K562 (cell line): Measurements from ENCODE around the gene GOLIM4. TPM values are rescaled to one million over a fixed set of nuclear protein-coding genes. Genes with fewer than 3 reads are reported as not detected.

Experiments
- ATAC-seq: fragments of 200-7000 bp; cut with Tn5 transposase; 3 replicates; pipeline ENCODE4 v1.9.1; 2020; ENCODE audit warnings: moderate library complexity
- BruUV-seq: library from RNA; stranded (reverse); fragments of 400-500 nt; replicated peaks from 2 replicates; lab custom pipeline; 2021; lab: Mats Ljungman, UMichigan
- CTCF ChIA-PET: fragments of 300-600 bp; formaldehyde crosslinking; extraction: SDS; loops from one replicate; lab custom pipeline; 2021; ENCODE audit warnings: low intra/inter-chr PET ratio; lab: Yijun Ruan, JAX
- POLR2A ChIA-PET: fragments of 300-600, 350-650 bp; sonication (Branson Sonifier 250); formaldehyde crosslinking; extraction: SDS; loops from one replicate; lab custom pipeline; 2021; ENCODE audit warnings: antibody characterized with exemption, inconsistent platforms; lab: Yijun Ruan, JAX
- DNase-seq, 4 experiments: peaks; one replicate each; pipeline versions ENCODE4 v3.0.0 to v3.0.0-alpha.2; 2011 to 2018; ENCODE audit warnings: low spot score in 3 of 4, mixed read lengths in 3 of 4; ENCODE audit errors: extremely low read depth in 1 of 4
- FAIRE-seq: peaks from 2 replicates; lab custom pipeline; 2011; peaks lifted over from hg19 to GRCh38; lab: Jason Lieb, UNC
- H2AFZ ChIP-seq: 2 replicates; pipeline ENCODE4 v1.6.0; 2011; ENCODE audit warnings: low read depth, low read length, control low read depth, inconsistent platforms
- H3K27ac ChIP-seq: fragments of 200-600 bp; 3 replicates; pipeline ENCODE4 v1.8.0; 2011; ENCODE audit warnings: low read depth, mild to moderate bottlenecking, control low read depth, inconsistent platforms, low read length, moderate library complexity, mixed read lengths; ENCODE audit errors: extremely low read depth
- H3K27me3 ChIP-seq, 2 experiments: fragments of 300-600 bp in 1 of 2; 2 replicates in 1 of 2; 3 replicates in 1 of 2; pipeline versions ENCODE4 v1.6.0 to v1.8.0; 2011; ENCODE audit warnings: inconsistent platforms in 2 of 2, low read length in 2 of 2, mild to moderate bottlenecking in 1 of 2, mixed read lengths in 1 of 2, moderate library complexity in 1 of 2; ENCODE audit not compliant: control insufficient read depth in 2 of 2, insufficient read depth in 2 of 2
- H3K36me3 ChIP-seq: fragments of 300-600 bp; 3 replicates; pipeline ENCODE4 v1.8.0; 2011; ENCODE audit warnings: mild to moderate bottlenecking, low read length, inconsistent platforms; ENCODE audit not compliant: control insufficient read depth, insufficient read depth
- H3K4me1 ChIP-seq, 2 experiments: fragments of 200-600 bp in 1 of 2; replicated peaks in 1 of 2; 2 replicates in 1 of 2; 3 replicates in 1 of 2; pipeline versions ENCODE4 v1.5.1 to v1.8.0; 2011; ENCODE audit warnings: inconsistent platforms in 2 of 2, low read length in 2 of 2, mild to moderate bottlenecking in 1 of 2, mixed read lengths in 1 of 2, moderate library complexity in 1 of 2; ENCODE audit not compliant: control insufficient read depth in 2 of 2, insufficient read depth in 2 of 2
- H3K4me2 ChIP-seq: 2 replicates; pipeline ENCODE4 v1.6.1; 2011; ENCODE audit warnings: low read length, control low read depth, inconsistent platforms, mixed read lengths; ENCODE audit not compliant: insufficient read depth
- H3K4me3 ChIP-seq: fragments of 200-600 bp; sonication (generic), shearing (Covaris generic); 2 replicates; pipeline ENCODE4 v1.5.1; 2016; ENCODE audit warnings: control low read depth, inconsistent platforms
- H3K79me2 ChIP-seq: fragments of 200-600 bp; 3 replicates; pipeline ENCODE4 v1.8.0; 2011; ENCODE audit warnings: low read length, inconsistent platforms; ENCODE audit not compliant: control insufficient read depth, insufficient read depth
- H3K9ac ChIP-seq, 2 experiments: 2 replicates each; pipeline versions ENCODE4 v1.6.0 to v1.6.1; 2011; ENCODE audit warnings: low read depth in 2 of 2, low read length in 2 of 2, control low read depth in 1 of 2, inconsistent platforms in 1 of 2, mild to moderate bottlenecking in 1 of 2, mixed read lengths in 1 of 2; ENCODE audit not compliant: insufficient read depth in 1 of 2
- H3K9me1 ChIP-seq: one replicate; pipeline ENCODE4 v1.6.0; 2011; ENCODE audit warnings: inconsistent platforms, mild to moderate bottlenecking, low read length, moderate library complexity; ENCODE audit not compliant: control insufficient read depth, insufficient read depth
- H3K9me3 ChIP-seq: replicated peaks from 2 replicates; pipeline ENCODE4 v1.5.1; 2011; ENCODE audit warnings: low read depth, low read length, inconsistent platforms; ENCODE audit not compliant: control insufficient read depth, insufficient read depth
- H4K20me1 ChIP-seq: replicated peaks from 2 replicates; pipeline ENCODE4 v1.6.1; 2011; ENCODE audit warnings: low read length, inconsistent platforms, mixed read lengths; ENCODE audit not compliant: control insufficient read depth, insufficient read depth
- FOXK1 ChIP-seq: sonication (generic); formaldehyde crosslinking; IDR thresholded peaks from 2 replicates; pipeline ENCODE4 v1.8.0; 2022; ENCODE audit warnings: missing genetic modification reagents, mild to moderate bottlenecking, borderline replicate concordance
- RBM39 ChIP-seq: fragments of 200-400 bp; formaldehyde crosslinking; optimal IDR thresholded peaks from 2 replicates; pipeline ENCODE3; 2018; ENCODE audit warnings: low read depth, low read length
- SUPT5H ChIP-seq: fragments of 450-650 bp; IDR thresholded peaks from 2 replicates; pipeline ENCODE4 v1.6.1; 2016
- ZNF212 ChIP-seq: fragments of 450-650 bp; formaldehyde crosslinking; IDR thresholded peaks from 2 replicates; pipeline ENCODE4 v1.4.0; 2020; ENCODE audit warnings: mild to moderate bottlenecking
- ZNF239 ChIP-seq: fragments of 250-450 bp; sonication (Bioruptor Pico); IDR thresholded peaks from 2 replicates; pipeline ENCODE4 v1.4.0; 2020; ENCODE audit warnings: mild to moderate bottlenecking
- ZNF695 ChIP-seq: fragments of 450-650 bp; formaldehyde crosslinking; IDR thresholded peaks from 2 replicates; pipeline ENCODE4 v1.4.0; 2020; ENCODE audit warnings: mild to moderate bottlenecking, moderate library complexity
- ZNF717 ChIP-seq: fragments of 250-450 bp; sonication (Bioruptor Pico); IDR thresholded peaks from 2 replicates; pipeline ENCODE4 v1.5.0; 2021
- WGBS: fragments of 100-300 bp; shearing (Covaris generic); methylation state at CpG from one replicate; pipeline ENCODE4 v1.1.6; 2016; ENCODE audit warnings: low coverage, mixed read lengths; ENCODE audit not compliant: insufficient coverage; ENCODE audit errors: missing lambda C conversion rate; 5-methylcytosine and 5-hydroxymethylcytosine counted together
- in situ Hi-C: fragments of 300-500 bp; cut with MboI; formaldehyde crosslinking; loops from 4 replicates; pipeline ENCODE4 v1.15.0; 2018; ENCODE audit warnings: inconsistent platforms, mixed read lengths
- intact Hi-C: fragments of 100-400 bp; cut with micrococcal nuclease; formaldehyde crosslinking; loops from 2 replicates; pipeline ENCODE4 v1.14.2; 2022
- polyA plus RNA-seq, 8 experiments: library from polyadenylated mRNA; depleted of rRNA in 4 of 8; stranded (reverse) in 5 of 8; unstranded in 3 of 8; fragments of >200 nt; fragmentation: Nextera tagmentation in 2 of 8; fragmentation: Illumina TruSeq in 1 of 8; extraction: Ambion mirVana in 2 of 8; extraction: Trizol in 1 of 8; gene quantifications; 2 replicates each; pipeline versions ENCODE4 v1.2.1 to v1.2.3, GENCODE V29; 2011 to 2014; ENCODE audit warnings: inconsistent platforms in 1 of 8, missing spikeins in 1 of 8
- total RNA-seq, 7 experiments: library from RNA; depleted of rRNA in 6 of 7; stranded (reverse); fragments of >200 nt in 6 of 7; fragmentation: Illumina TruSeq in 2 of 7; extraction: Trizol in 2 of 7; gene quantifications; 2 replicates each; pipeline versions ENCODE4 v1.2.1 to v1.2.3, GENCODE V29; 2011 to 2021; ENCODE audit warnings: low replicate concordance in 1 of 7
- TF ChIP-seq, protein P1 (sequence below), 2 experiments: fragments of 450-650 bp in 1 of 2; sonication (generic) in 1 of 2; formaldehyde crosslinking; conservative IDR thresholded peaks; 2 replicates each; pipeline versions ENCODE4 v1.4.0 to v1.8.1; 2020 to 2022; ENCODE audit warnings: mild to moderate bottlenecking in 1 of 2, missing genetic modification reagents in 1 of 2
- TF ChIP-seq, protein P2 (sequence below): fragments of 450-650 bp; IDR thresholded peaks from 2 replicates; pipeline ENCODE4 v1.6.1; 2016; ENCODE audit warnings: missing biosample characterization, missing genetic modification characterization

The GOLIM4 gene
- total and polyA plus RNA-seq, 9 of the 15 experiments (the other 6 are each of a cell fraction or from before 2014, with no cell fraction given), result 9.3 to 39.4 (median 31.0) TPM

- H3K4me3 ChIP-seq, result no peak overlapping the region
- BruUV-seq, result no TSS peak
- no peak overlapping the region for H3K9ac ChIP-seq
- DNase-seq (no peak), FAIRE-seq (no peak)
- intact Hi-C loops (no loop called here), in situ Hi-C loops (no loop called here)
- H3K27me3 ChIP-seq, result no peaks in the 10 kb centered on the region; a peak in 1 of 5 replicates
- CTCF ChIA-PET, result no interaction called here
- no peaks in the 10 kb centered on the region; the same call in none of the 2 replicates for H3K9me3 ChIP-seq
- TF ChIP-seq SUPT5H (no peak), FOXK1 (no peak), ZNF717 (CRISPR knock-in tag) (no peak), ZNF212 (CRISPR knock-in tag) (no peak), ZNF695 (CRISPR knock-in tag) (no peak), RBM39 (no peak), ZNF239 (CRISPR knock-in tag) (no peak)
- TF ChIP-seq, protein P1, sequence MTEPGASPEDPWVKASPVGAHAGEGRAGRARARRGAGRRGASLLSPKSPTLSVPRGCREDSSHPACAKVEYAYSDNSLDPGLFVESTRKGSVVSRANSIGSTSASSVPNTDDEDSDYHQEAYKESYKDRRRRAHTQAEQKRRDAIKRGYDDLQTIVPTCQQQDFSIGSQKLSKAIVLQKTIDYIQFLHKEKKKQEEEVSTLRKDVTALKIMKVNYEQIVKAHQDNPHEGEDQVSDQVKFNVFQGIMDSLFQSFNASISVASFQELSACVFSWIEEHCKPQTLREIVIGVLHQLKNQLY (CRISPR knock-in tag; conservative IDR thresholded peaks at IDR 0.05), result no peak
- TF ChIP-seq, protein P2, sequence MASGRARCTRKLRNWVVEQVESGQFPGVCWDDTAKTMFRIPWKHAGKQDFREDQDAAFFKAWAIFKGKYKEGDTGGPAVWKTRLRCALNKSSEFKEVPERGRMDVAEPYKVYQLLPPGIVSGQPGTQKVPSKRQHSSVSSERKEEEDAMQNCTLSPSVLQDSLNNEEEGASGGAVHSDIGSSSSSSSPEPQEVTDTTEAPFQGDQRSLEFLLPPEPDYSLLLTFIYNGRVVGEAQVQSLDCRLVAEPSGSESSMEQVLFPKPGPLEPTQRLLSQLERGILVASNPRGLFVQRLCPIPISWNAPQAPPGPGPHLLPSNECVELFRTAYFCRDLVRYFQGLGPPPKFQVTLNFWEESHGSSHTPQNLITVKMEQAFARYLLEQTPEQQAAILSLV (tag), result no peak
- TF ChIP-seq, all 486 proteins: peak for 0
- Histone ChIP-seq H2AFZ (no peak overlapping the region), H3K4me2 (no peak overlapping the region), H3K36me3 (peaks cover 8% of the 10 kb centered on the region), H3K79me2 (peaks cover 70% of the 10 kb centered on the region), H3K4me1 (peaks cover 0 to 3% of the 10 kb centered on the region in 2 experiments; a peak in 1 of 5 replicates), H4K20me1 (no peaks in the 10 kb centered on the region), H3K27ac (no peak overlapping the region), H3K9me1 (no peaks in the 10 kb centered on the region)
- POLR2A ChIA-PET, result no interaction called here
- WGBS, result 77% methylated on average over 2 of the region's 2 CpGs
- ATAC-seq, result no peak
These were observed 18.6 kb downstream of the GOLIM4 start for GRCh38 chr3:168077091-168077490.
